GM23338 (cell line): ENCODE measurements around the gene TXNL4B. TPM values are rescaled to one million over a fixed set of nuclear protein-coding genes. Genes with fewer than 3 reads are reported as not detected.

Source experiments
- polyA plus RNA-seq: library from polyadenylated mRNA; unstranded; fragments of >200 nt; fragmentation: Nextera tagmentation; extraction: Ambion mirVana; gene quantifications from 2 replicates; pipeline ENCODE4 v1.2.1, GENCODE V29; 2016
- total RNA-seq: library from RNA; depleted of rRNA; stranded (reverse); fragments of >200 nt; shearing (Covaris generic); gene quantifications from 2 replicates; pipeline ENCODE4 v1.2.3, GENCODE V29; 2014; rRNA removed

The TXNL4B gene
- total and polyA plus RNA-seq, 2 experiments from 2014 or later: 3.7 to 8.9 TPM

Other genes starting within 250 kb of the TXNL4B start
- gene ATXN1L, start 247.6 kb downstream of the TXNL4B start, total RNA-seq: 22.1 and 23.7 TPM in 2 replicates
- gene ATXN1L, start 247.6 kb downstream of the TXNL4B start, polyA plus RNA-seq: 7.5 and 8.5 TPM in 2 replicates
- gene ZNF821, start 209.4 kb downstream of the TXNL4B start, total RNA-seq: 14.8 and 20.6 TPM in 2 replicates
- gene ZNF821, start 209.4 kb downstream of the TXNL4B start, polyA plus RNA-seq: 9.5 and 13.3 TPM in 2 replicates
- 231 and 234 TPM in 2 replicates for gene IST1, start 198.1 kb downstream of the TXNL4B start, total RNA-seq
- gene IST1, start 198.1 kb downstream of the TXNL4B start, polyA plus RNA-seq: 108 and 113 TPM in 2 replicates
- not detected in 2 replicates for gene PKD1L3, start 93.2 kb downstream of the TXNL4B start, total RNA-seq
- gene PKD1L3, start 93.2 kb downstream of the TXNL4B start, polyA plus RNA-seq: not detected in 2 replicates
- 11.7 and 15.1 TPM in 2 replicates for gene DHODH, start 84.9 kb downstream of the TXNL4B start, total RNA-seq
- gene DHODH, start 84.9 kb downstream of the TXNL4B start, polyA plus RNA-seq: 9.5 and 10.7 TPM in 2 replicates
- gene HP, start 39.1 kb downstream of the TXNL4B start, total RNA-seq: not detected in 2 replicates
- gene HP, start 39.1 kb downstream of the TXNL4B start, polyA plus RNA-seq: 0.26 and 0.43 TPM in 2 replicates
- gene HPR, start 30.4 kb downstream of the TXNL4B start, total RNA-seq: not detected in 2 replicates
- gene HPR, start 30.4 kb downstream of the TXNL4B start, polyA plus RNA-seq: not detected in 2 replicates
- gene DHX38, start 227 bp upstream of the TXNL4B start, total RNA-seq: 34.2 and 46.4 TPM in 2 replicates
- 31.4 and 32.9 TPM in 2 replicates for gene DHX38, start 227 bp upstream of the TXNL4B start, polyA plus RNA-seq
- gene PMFBP1, start 78.5 kb upstream of the TXNL4B start, total RNA-seq: 1.3 and 2.6 TPM in 2 replicates
- 1.5 and 3.3 TPM in 2 replicates for gene PMFBP1, start 78.5 kb upstream of the TXNL4B start, polyA plus RNA-seq